OCI-LY1 (cell line): Measurements from ENCODE around the gene ZBTB8B.

Source experiments
- EZH2 ChIP-seq: fragments of 200-600 bp; sonication (generic), shearing (Covaris generic); IDR thresholded peaks from 2 replicates; pipeline ENCODE4 v1.8.0; 2017; ENCODE audit warnings: borderline replicate concordance, mixed run types, mild to moderate bottlenecking, antibody characterized with exemption, low read length, moderate library complexity, mixed read lengths
- TF ChIP-seq, protein P1 (sequence below): fragments of 200-600 bp; sonication (generic), shearing (Covaris generic); IDR thresholded peaks from 2 replicates; pipeline ENCODE4 v1.5.1; 2017; ENCODE audit warnings: mild to moderate bottlenecking, antibody characterized with exemption, low read length, moderate library complexity, mixed read lengths

- TF ChIP-seq, protein P1, sequence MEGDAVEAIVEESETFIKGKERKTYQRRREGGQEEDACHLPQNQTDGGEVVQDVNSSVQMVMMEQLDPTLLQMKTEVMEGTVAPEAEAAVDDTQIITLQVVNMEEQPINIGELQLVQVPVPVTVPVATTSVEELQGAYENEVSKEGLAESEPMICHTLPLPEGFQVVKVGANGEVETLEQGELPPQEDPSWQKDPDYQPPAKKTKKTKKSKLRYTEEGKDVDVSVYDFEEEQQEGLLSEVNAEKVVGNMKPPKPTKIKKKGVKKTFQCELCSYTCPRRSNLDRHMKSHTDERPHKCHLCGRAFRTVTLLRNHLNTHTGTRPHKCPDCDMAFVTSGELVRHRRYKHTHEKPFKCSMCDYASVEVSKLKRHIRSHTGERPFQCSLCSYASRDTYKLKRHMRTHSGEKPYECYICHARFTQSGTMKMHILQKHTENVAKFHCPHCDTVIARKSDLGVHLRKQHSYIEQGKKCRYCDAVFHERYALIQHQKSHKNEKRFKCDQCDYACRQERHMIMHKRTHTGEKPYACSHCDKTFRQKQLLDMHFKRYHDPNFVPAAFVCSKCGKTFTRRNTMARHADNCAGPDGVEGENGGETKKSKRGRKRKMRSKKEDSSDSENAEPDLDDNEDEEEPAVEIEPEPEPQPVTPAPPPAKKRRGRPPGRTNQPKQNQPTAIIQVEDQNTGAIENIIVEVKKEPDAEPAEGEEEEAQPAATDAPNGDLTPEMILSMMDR: no peak
- TF ChIP-seq EZH2: no peak
Observed at GRCh38 chr1:32485554-32486255, 20.8 kb downstream of the ZBTB8B start.
